ENCODE results near the gene TRMT6.

- no peak for TF ChIP-seq CTCF (conservative IDR thresholded peaks at IDR 0.05; ENCODE audit: low read length)
- no peak for TF ChIP-seq EZH2phosphoT487 (IDR thresholded peaks at IDR 0.05; ENCODE audit: borderline replicate concordance)
These were observed 37.0 kb upstream of the TRMT6 start for GRCh38 chr20:5987383-5987782.
